ENCODE data around the gene ZNF841.
"Not testable (repeated sequence)": the region's sequence is repeated elsewhere in the genome, so short reads cannot be mapped to it uniquely, and the experiment has no call there.

ZNF841 gene

GRCh38 chr19:52101866-52102562 is 6.4 kb upstream of the ZNF841 start:
- H3K4me3 Mint-ChIP-seq, result no peak overlapping the region
- no peaks in the 10 kb centered on the region for H3K27me3 Mint-ChIP-seq
- no peak for DNase-seq
- H3K27ac Mint-ChIP-seq, result no peak overlapping the region
- CTCF ChIA-PET, result no interaction called here
- H3K4me1 Mint-ChIP-seq, result no peaks in the 10 kb centered on the region
- peaks cover 38% of the 10 kb centered on the region for H3K9me3 Mint-ChIP-seq
- H3K36me3 Mint-ChIP-seq, result peaks cover 5% of the 10 kb centered on the region

DNA sequence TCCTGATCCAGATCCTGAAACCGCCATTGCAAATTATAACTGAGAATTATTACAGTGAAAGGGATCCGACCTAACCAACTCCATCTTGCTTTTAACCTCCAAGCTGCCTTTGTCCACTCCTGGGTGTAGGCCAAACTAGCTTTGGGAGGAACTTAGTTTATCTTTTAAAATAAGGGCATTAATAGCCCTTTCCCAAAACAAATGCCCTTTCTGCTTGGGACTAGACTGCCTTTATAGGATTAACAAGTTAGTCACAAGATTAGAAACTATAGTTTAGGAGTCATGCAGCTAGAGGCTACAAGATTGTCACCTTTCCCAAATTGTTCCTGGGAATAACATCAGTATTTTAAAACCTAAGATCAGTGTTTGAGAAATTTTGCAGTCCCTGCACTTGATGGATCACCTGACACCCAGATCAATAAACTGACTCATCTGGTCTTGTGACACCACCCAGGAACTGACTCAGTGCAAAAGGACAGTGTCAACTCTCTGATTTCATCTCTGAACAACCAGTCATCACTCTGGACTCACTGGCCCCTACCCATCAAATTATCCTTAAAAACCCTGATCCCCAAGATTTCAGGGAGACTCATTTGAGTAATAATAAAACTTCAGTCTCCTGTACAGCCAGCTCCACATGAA is 4.1 kb upstream of the ZNF841 start:
- no peaks in the 10 kb centered on the region for H3K27me3 Mint-ChIP-seq
- peaks cover 45% of the 10 kb centered on the region for H3K9me3 Mint-ChIP-seq
- no peak overlapping the region for H3K4me3 Mint-ChIP-seq
- H3K36me3 Mint-ChIP-seq, result peaks cover 20% of the 10 kb centered on the region
- CTCF ChIA-PET, result interaction anchor here (0.6 kb wide), 1 partner anchor 579 kb away, joined by 3 read pairs; no protein-coding TSS in a partner anchor
- H3K4me1 Mint-ChIP-seq, result peaks cover 11% of the 10 kb centered on the region
- DNase-seq, result no peak
- no peak overlapping the region for H3K27ac Mint-ChIP-seq

- H3K4me1 Mint-ChIP-seq, result peaks cover 27% of the 10 kb centered on the region
These were observed 851 bp upstream of the ZNF841 start for GRCh38 chr19:52096416-52096815.

DNA sequence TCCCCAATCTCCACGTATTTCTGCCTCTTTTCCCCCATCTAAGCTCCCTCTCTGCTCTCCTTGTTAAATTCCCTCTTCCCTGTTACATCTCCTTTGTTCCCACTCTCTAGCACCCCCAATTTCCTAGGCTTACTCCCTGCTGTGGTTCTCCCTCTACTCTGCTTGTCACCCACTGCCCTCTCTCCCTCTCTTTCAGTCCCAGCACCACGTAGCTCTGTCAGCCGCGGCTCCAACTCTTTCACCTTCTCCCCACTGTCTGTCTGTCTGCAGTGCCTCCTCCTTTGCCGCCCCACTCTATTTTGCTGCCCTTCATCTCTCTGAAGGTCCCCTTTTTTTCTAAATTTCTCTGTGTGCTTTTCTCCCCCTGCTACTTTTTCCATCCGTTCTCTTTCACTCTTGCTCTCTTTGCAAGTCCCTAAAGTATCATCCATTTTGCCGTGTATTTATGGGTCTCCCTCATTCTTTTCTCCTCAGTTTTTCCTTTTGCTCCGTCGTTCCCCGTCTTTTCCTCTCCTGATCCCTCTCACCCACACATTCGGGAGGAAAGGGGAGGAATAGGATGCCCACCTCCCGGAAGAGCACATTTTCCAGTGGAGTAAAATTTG is 937 bp downstream of the ZNF841 start:
- peaks cover 29% of the 10 kb centered on the region for H3K4me1 Mint-ChIP-seq
- H3K27ac Mint-ChIP-seq, result peak overlapping the region; percentile 91
- no peaks in the 10 kb centered on the region for H3K27me3 Mint-ChIP-seq
- H3K9me3 Mint-ChIP-seq, result peaks cover 74% of the 10 kb centered on the region
- DNase-seq, result no peak
- CTCF ChIA-PET, result no interaction called here
- peak overlapping the region; percentile 92 for H3K4me3 Mint-ChIP-seq
- peaks cover 67% of the 10 kb centered on the region for H3K36me3 Mint-ChIP-seq

More at GRCh38 chr19:52096416-52096815, 851 bp upstream of the ZNF841 start:
- CTCF ChIA-PET, H3K27me3 Mint-ChIP-seq, DNase-seq, H3K27ac Mint-ChIP-seq: not testable (repeated sequence)
- Mint-ChIP-seq H3K4me3 (peak overlapping the region; percentile 92), H3K36me3 (peaks cover 49% of the 10 kb centered on the region), H3K9me3 (peaks cover 65% of the 10 kb centered on the region)

- Mint-ChIP-seq H3K4me1 (peaks cover 2% of the 10 kb centered on the region), H3K27ac (no peak overlapping the region)
These were observed 9.1 kb downstream of the ZNF841 start for GRCh38 chr19:52086481-52086880.

DNA sequence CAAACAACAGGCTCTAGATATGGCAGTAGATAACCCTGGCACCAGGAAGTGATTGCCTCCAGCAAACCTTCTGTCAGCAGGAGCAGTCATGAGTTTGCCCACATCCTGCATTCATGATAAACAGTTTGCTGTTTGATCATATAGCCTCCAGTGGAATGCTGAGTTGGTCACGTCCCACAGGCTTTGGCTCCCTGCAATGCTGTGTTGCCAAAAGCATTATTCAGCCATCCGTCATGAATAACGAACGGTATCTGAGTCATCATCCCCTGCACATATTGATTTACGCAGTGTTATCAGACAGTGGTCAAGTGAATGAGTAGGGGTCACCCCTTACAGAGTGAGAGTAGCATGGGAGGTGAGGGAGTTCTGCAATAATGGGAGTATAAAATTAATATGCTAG is 25.1 kb downstream of the ZNF841 start:
- Mint-ChIP-seq H3K4me1 (no peaks in the 10 kb centered on the region), H3K4me3 (no peak overlapping the region), H3K27ac (no peak overlapping the region), H3K9me3 (peaks cover 79% of the 10 kb centered on the region), H3K36me3 (peaks cover 94% of the 10 kb centered on the region), H3K27me3 (no peaks in the 10 kb centered on the region)
- DNase-seq, result no peak
- CTCF ChIA-PET, result no interaction called here

More at GRCh38 chr19:52086481-52086880, 9.1 kb downstream of the ZNF841 start:
- DNase-seq, result no peak
- no peaks in the 10 kb centered on the region for H3K27me3 Mint-ChIP-seq
- no peak overlapping the region for H3K4me3 Mint-ChIP-seq
- peaks cover 76% of the 10 kb centered on the region for H3K9me3 Mint-ChIP-seq
- peaks cover 95% of the 10 kb centered on the region for H3K36me3 Mint-ChIP-seq
- CTCF ChIA-PET, result interaction anchor here (0.7 kb wide), 1 partner anchor 278 kb away, joined by 3 read pairs; no protein-coding TSS in a partner anchor

DNA sequence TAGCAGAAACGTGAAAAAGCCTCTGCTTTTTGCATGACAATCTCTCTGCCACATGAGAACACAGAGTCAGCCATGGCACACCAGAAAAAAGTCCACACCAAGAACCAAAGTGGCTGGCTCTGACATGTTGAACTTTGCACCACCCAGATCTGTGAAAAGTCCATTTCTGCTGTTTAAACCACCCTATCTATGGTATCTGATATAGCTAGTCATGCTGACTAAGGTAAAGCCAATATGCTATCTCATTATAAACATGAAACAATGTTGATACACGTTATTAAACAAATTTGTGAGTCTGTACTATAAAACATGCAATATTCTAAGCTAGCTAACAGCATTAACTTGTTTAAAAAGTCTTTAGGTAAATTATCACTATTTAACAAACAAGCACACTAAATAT is 25.9 kb downstream of the ZNF841 start:
- peaks cover 79% of the 10 kb centered on the region for H3K9me3 Mint-ChIP-seq

GRCh38 chr19:52066258-52066863 is 29.2 kb downstream of the ZNF841 start:
- peaks cover 78% of the 10 kb centered on the region for H3K36me3 Mint-ChIP-seq
- no peak for DNase-seq
- CTCF ChIA-PET, result no interaction called here
- H3K9me3 Mint-ChIP-seq, result peaks cover 80% of the 10 kb centered on the region
- no peak overlapping the region for H3K27ac Mint-ChIP-seq
- no peak overlapping the region for H3K4me3 Mint-ChIP-seq
- H3K4me1 Mint-ChIP-seq, result no peaks in the 10 kb centered on the region
- H3K27me3 Mint-ChIP-seq, result no peaks in the 10 kb centered on the region

More for the DNA sequence above, 25.9 kb downstream of the ZNF841 start:
- Mint-ChIP-seq H3K27ac (no peak overlapping the region), H3K4me1 (no peaks in the 10 kb centered on the region), H3K36me3 (peaks cover 94% of the 10 kb centered on the region), H3K27me3 (no peaks in the 10 kb centered on the region), H3K4me3 (no peak overlapping the region)
- DNase-seq, result no peak
- CTCF ChIA-PET, result no interaction called here

DNA sequence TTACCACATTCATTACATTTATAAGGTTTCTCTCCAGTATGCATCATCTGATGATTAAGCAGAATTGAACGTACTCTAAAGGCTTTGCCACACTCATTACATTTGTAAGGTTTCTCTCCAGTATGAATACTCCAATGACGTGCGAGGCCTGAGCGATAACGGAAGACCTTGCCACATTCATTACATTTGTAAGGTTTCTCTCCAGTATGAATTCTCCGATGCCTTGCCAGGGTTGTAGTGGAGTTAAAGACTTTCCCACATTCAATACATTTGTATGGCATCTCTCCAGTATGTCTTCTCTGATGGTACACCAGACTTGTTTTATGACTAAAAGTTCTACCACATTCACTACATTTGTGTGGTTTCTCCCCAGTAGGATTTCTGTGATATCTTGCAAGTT is 30.2 kb downstream of the ZNF841 start:
- H3K4me3 Mint-ChIP-seq, result no peak overlapping the region
- no peaks in the 10 kb centered on the region for H3K27me3 Mint-ChIP-seq
- no peaks in the 10 kb centered on the region for H3K4me1 Mint-ChIP-seq
- CTCF ChIA-PET, result no interaction called here
- no peak for DNase-seq
- no peak overlapping the region for H3K27ac Mint-ChIP-seq
- H3K36me3 Mint-ChIP-seq, result peaks cover 76% of the 10 kb centered on the region
- H3K9me3 Mint-ChIP-seq, result peaks cover 79% of the 10 kb centered on the region

- H3K4me1 Mint-ChIP-seq, H3K27ac Mint-ChIP-seq, CTCF ChIA-PET, DNase-seq, H3K4me3 Mint-ChIP-seq, H3K27me3 Mint-ChIP-seq: not testable (repeated sequence)
- H3K9me3 Mint-ChIP-seq, result peaks cover 86% of the 10 kb centered on the region
- H3K36me3 Mint-ChIP-seq, result peaks cover 68% of the 10 kb centered on the region
These were observed 39.1 kb downstream of the ZNF841 start for GRCh38 chr19:52056480-52056879.

- H3K27ac Mint-ChIP-seq, DNase-seq, H3K27me3 Mint-ChIP-seq, H3K4me3 Mint-ChIP-seq, CTCF ChIA-PET: not testable (repeated sequence)
- Mint-ChIP-seq H3K4me1 (peaks cover 26% of the 10 kb centered on the region), H3K9me3 (peaks cover 66% of the 10 kb centered on the region), H3K36me3 (peaks cover 74% of the 10 kb centered on the region)
These were observed 43.8 kb downstream of the ZNF841 start for GRCh38 chr19:52051736-52052135.

GRCh38 chr19:52048555-52049501 is 46.7 kb downstream of the ZNF841 start, which contains the start of gene ZNF432:
ZNF432 (minus strand) TSS chr19:52048838; CDS start chr19:52046868, 1,970 bp downstream.
- no peaks in the 10 kb centered on the region for H3K27me3 Mint-ChIP-seq
- H3K36me3 Mint-ChIP-seq, result peaks cover 75% of the 10 kb centered on the region
- peaks cover 57% of the 10 kb centered on the region for H3K9me3 Mint-ChIP-seq
- peak within 1 kb of the TSS; percentile 96 for H3K4me3 Mint-ChIP-seq
- H3K4me1 Mint-ChIP-seq, result peaks cover 26% of the 10 kb centered on the region
- peak; percentile 86 for DNase-seq
- CTCF ChIA-PET, result interaction anchor here (1.3 kb wide), 1 partner anchor 189 kb away, joined by 4 read pairs; no protein-coding TSS in a partner anchor
- peak within 1 kb of the TSS; percentile 99 for H3K27ac Mint-ChIP-seq

GRCh38 chr19:52039169-52039568 is 56.4 kb downstream of the ZNF841 start:
- no peak overlapping the region for H3K27ac Mint-ChIP-seq
- CTCF ChIA-PET, result no interaction called here
- H3K4me1 Mint-ChIP-seq, result no peaks in the 10 kb centered on the region
- DNase-seq, result no peak
- H3K36me3 Mint-ChIP-seq, result peaks cover 90% of the 10 kb centered on the region
- no peaks in the 10 kb centered on the region for H3K27me3 Mint-ChIP-seq
- peaks cover 50% of the 10 kb centered on the region for H3K9me3 Mint-ChIP-seq
- no peak overlapping the region for H3K4me3 Mint-ChIP-seq

All from activated naive CD4-positive, alpha-beta T cell treated with anti-CD3 and anti-CD28 coated beads, Interleukin-2, amount 10 ng/mL, durations not matched to agents 7 days and 5 days (primary cell).